ES-I3 (cell line): ENCODE results near the gene YWHAE.
A peak's percentile ranks its signal among the peaks of the same experiment; 100 is the strongest.
"Not testable (repeated sequence)": the region's sequence is repeated elsewhere in the genome, so short reads cannot be mapped to it uniquely, and the experiment has no call there.

Source experiments
- H3K36me3 ChIP-seq: 2 replicates; pipeline ENCODE4 v1.6.1; 2013; ENCODE audit warnings: mild to moderate bottlenecking, low read length, control low read depth, moderate library complexity; ENCODE audit not compliant: insufficient read depth
- H3K4me1 ChIP-seq: 2 replicates; pipeline ENCODE4 v1.6.1; 2013; ENCODE audit warnings: mild to moderate bottlenecking, control low read depth, low read length; ENCODE audit not compliant: insufficient read depth
- H3K9ac ChIP-seq: 2 replicates; pipeline ENCODE4 v1.6.1; 2013; ENCODE audit warnings: low read depth, mild to moderate bottlenecking, low read length, moderate library complexity
- H3K9me3 ChIP-seq: 2 replicates; pipeline ENCODE4 v1.6.1; 2013; ENCODE audit warnings: mild to moderate bottlenecking, low read length, moderate library complexity; ENCODE audit not compliant: control insufficient read depth, insufficient read depth

YWHAE gene

GRCh38 chr17:1399679-1400512 is at the start of gene YWHAE:
YWHAE (minus strand) TSS chr17:1400222; CDS start chr17:1400110, 112 bp downstream.
- H3K4me1 ChIP-seq: peaks cover 6% of the 10 kb centered on the region
- no peaks in the 10 kb centered on the region for H3K36me3 ChIP-seq
- no peaks in the 10 kb centered on the region for H3K9me3 ChIP-seq
- peak within 1 kb of the TSS; percentile 96 for H3K9ac ChIP-seq

- Histone ChIP-seq H3K4me1 (no peaks in the 10 kb centered on the region; the same call in 1 of the 2 replicates), H3K36me3 (no peaks in the 10 kb centered on the region; the same call in none of the 2 replicates), H3K9ac (no peak overlapping the region), H3K9me3 (no peaks in the 10 kb centered on the region)
Observed at GRCh38 chr17:1449412-1449967, 49.5 kb upstream of the YWHAE start.

- no peaks in the 10 kb centered on the region; the same call in 1 of the 2 replicates for H3K36me3 ChIP-seq
- H3K9ac ChIP-seq: no peak overlapping the region
- no peaks in the 10 kb centered on the region for H3K4me1 ChIP-seq
- no peaks in the 10 kb centered on the region for H3K9me3 ChIP-seq
Observed at GRCh38 chr17:1447052-1447451, 47.0 kb upstream of the YWHAE start.

- Histone ChIP-seq H3K4me1 (no peaks in the 10 kb centered on the region), H3K36me3 (no peaks in the 10 kb centered on the region; the same call in 1 of the 2 replicates), H3K9me3 (no peaks in the 10 kb centered on the region), H3K9ac (no peak overlapping the region)
Observed at GRCh38 chr17:1446201-1446600, 46.2 kb upstream of the YWHAE start.

- not testable (repeated sequence) for H3K4me1 ChIP-seq, H3K9me3 ChIP-seq, H3K36me3 ChIP-seq, H3K9ac ChIP-seq
Observed at GRCh38 chr17:1445695-1446094, 45.7 kb upstream of the YWHAE start.

- H3K9ac ChIP-seq, H3K4me1 ChIP-seq, H3K9me3 ChIP-seq, H3K36me3 ChIP-seq: not testable (repeated sequence)
Observed at GRCh38 chr17:1442721-1443120, 42.7 kb upstream of the YWHAE start.

- Histone ChIP-seq H3K9me3 (no peaks in the 10 kb centered on the region), H3K4me1 (0 out of 2 replicates have a peak, but pooled peaks cover 9% of the 10 kb centered on the region), H3K9ac (no peak overlapping the region), H3K36me3 (0 out of 2 replicates have a peak, but pooled peaks cover 1% of the 10 kb centered on the region)
Observed at GRCh38 chr17:1442187-1442586, 42.2 kb upstream of the YWHAE start.

GRCh38 chr17:1440921-1441320 is 40.9 kb upstream of the YWHAE start:
- H3K9ac ChIP-seq: no peak overlapping the region
- H3K4me1 ChIP-seq: 0 out of 2 replicates have a peak, but pooled peaks cover 9% of the 10 kb centered on the region
- peaks cover 14% of the 10 kb centered on the region for H3K36me3 ChIP-seq
- no peaks in the 10 kb centered on the region for H3K9me3 ChIP-seq

GRCh38 chr17:1438593-1439083 is 38.6 kb upstream of the YWHAE start:
- Histone ChIP-seq H3K36me3 (peaks cover 31% of the 10 kb centered on the region), H3K9ac (no peak overlapping the region), H3K9me3 (no peaks in the 10 kb centered on the region), H3K4me1 (0 out of 2 replicates have a peak, but pooled peaks cover 9% of the 10 kb centered on the region)

- Histone ChIP-seq H3K9ac (no peak overlapping the region), H3K36me3 (peaks cover 38% of the 10 kb centered on the region), H3K4me1 (0 out of 2 replicates have a peak, but pooled peaks cover 9% of the 10 kb centered on the region), H3K9me3 (no peaks in the 10 kb centered on the region)
Observed at GRCh38 chr17:1435326-1435725, 35.3 kb upstream of the YWHAE start.

- H3K36me3 ChIP-seq: peaks cover 44% of the 10 kb centered on the region
- H3K9ac ChIP-seq: no peak overlapping the region
- 0 out of 2 replicates have a peak, but pooled peaks cover 9% of the 10 kb centered on the region for H3K4me1 ChIP-seq
- H3K9me3 ChIP-seq: no peaks in the 10 kb centered on the region
Observed at GRCh38 chr17:1434150-1434549, 34.1 kb upstream of the YWHAE start.

- no peaks in the 10 kb centered on the region for H3K4me1 ChIP-seq
- H3K9ac ChIP-seq: no peak overlapping the region
- H3K9me3 ChIP-seq: no peaks in the 10 kb centered on the region
- H3K36me3 ChIP-seq: peaks cover 40% of the 10 kb centered on the region
Observed at GRCh38 chr17:1431631-1432104, 31.6 kb upstream of the YWHAE start.

GRCh38 chr17:1423456-1424135 is 23.6 kb upstream of the YWHAE start:
- peaks cover 12% of the 10 kb centered on the region for H3K36me3 ChIP-seq

GRCh38 chr17:1422885-1423284 is 22.9 kb upstream of the YWHAE start:
- H3K9ac ChIP-seq: no peak overlapping the region
- peaks cover 12% of the 10 kb centered on the region for H3K36me3 ChIP-seq
- H3K4me1 ChIP-seq: no peaks in the 10 kb centered on the region
- no peaks in the 10 kb centered on the region for H3K9me3 ChIP-seq

More at GRCh38 chr17:1423456-1424135, 23.6 kb upstream of the YWHAE start:
- H3K4me1 ChIP-seq: no peaks in the 10 kb centered on the region
- no peak overlapping the region for H3K9ac ChIP-seq
- H3K9me3 ChIP-seq: no peaks in the 10 kb centered on the region
